ENCODE results near the gene TP63.

The TP63 gene

DNA sequence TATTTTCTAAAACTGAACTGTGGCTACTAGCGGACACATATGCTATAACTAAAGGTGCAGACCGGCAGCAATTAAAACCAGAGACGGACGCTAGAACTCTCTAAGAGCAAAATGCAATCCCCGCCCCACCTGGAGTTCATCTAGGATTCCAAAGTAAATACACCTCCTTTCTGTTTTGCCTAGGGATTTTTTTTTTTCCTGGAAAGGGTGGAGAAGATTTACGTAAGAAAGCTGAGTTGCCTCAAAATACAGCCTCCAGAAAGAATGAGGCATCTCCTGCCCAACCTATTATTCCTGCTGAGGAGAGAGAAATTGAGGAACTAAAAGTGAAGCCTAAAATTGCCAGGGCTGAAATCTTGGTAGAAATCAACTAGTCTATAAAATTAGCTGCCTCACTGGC lies 150.2 kb downstream of the TP63 start:
- DNase-seq = no peak

DNA sequence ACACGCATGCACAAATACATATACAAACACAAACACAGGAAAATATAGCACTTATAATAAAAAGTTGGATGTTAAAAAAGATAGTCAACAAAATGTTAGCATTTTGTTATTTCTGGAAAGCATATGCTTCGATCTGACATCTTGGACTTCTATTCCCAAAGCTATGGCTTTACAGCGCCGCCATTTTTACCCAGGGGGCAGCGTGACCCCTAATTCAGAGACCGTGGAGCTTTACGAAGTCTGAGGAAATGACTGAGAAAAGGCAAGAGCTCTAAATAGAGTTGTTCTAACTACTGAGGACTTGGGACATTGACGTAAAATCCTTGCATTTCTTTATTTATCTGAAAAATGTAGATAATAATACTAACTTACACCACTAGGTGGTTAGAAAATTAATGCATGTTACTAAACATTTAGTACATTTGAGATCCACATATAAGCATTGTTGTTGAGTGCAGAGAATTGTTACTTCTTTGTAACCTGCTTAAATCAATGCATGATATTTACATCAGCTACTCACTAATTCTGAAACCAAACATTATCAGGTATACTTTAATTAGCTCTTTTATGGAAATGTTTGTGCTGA lies 155.4 kb downstream of the TP63 start:
- DNase-seq = no peak

- no peak for DNase-seq
These were observed 156.0 kb downstream of the TP63 start for GRCh38 chr3:189787191-189787590.

DNA sequence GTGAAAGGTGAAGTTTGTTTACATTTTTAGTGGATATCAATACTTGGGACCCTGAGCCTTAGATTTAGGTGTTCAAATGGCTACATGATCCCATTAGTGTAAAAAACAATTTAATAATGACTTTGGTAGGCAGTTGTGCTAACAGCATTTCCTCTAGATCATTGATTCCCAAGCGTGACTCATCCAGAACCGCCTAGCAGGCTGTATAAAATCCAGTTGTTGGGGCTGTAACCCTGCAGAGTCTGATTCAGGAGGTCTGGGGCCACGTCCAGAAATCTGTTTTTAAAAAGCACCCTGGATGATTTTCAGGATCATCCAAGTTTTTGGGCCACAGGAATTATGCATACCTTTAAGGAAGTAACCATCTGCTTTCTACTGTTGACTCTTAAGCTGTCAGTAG lies 156.4 kb downstream of the TP63 start:
- DNase-seq = no peak

DNA sequence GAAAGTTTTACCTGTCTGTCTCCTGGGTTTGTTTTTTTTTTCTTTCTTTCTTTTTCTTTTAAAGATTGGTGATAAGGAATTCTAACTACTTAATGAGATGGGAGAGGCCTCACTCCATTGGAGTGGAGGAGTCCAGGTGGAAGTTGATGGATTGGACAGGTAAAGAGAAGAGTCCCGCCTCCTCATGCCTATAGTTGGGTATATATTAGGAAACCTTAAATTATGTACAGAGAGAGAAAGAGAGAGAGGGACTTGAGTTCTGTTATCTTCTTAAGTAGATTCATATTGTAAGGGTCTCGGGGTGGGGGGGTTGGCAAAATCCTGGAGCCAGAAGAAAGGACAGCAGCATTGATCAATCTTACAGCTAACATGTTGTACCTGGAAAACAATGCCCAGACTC lies 158.2 kb downstream of the TP63 start:
- no peak for DNase-seq

DNA sequence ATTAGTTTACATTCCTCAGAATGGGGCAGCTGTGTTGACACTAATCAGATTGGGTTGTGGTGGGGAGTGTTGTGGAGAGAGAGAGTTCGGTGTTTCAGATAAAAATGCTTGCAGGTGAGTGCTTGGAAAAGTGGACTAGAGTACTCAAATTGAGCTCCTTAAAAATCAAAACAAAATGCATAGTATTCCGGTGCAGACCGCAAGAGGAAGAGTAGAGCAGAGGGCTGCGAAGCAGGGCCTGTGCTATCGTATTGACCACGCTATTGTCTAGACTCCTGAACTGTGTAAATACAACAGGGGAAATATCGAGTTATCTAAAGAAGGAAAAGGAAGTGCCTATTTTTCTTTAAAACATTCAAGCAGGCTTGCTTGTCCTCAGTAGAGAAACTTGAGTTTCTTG lies 159.5 kb downstream of the TP63 start:
- DNase-seq = no peak

DNA sequence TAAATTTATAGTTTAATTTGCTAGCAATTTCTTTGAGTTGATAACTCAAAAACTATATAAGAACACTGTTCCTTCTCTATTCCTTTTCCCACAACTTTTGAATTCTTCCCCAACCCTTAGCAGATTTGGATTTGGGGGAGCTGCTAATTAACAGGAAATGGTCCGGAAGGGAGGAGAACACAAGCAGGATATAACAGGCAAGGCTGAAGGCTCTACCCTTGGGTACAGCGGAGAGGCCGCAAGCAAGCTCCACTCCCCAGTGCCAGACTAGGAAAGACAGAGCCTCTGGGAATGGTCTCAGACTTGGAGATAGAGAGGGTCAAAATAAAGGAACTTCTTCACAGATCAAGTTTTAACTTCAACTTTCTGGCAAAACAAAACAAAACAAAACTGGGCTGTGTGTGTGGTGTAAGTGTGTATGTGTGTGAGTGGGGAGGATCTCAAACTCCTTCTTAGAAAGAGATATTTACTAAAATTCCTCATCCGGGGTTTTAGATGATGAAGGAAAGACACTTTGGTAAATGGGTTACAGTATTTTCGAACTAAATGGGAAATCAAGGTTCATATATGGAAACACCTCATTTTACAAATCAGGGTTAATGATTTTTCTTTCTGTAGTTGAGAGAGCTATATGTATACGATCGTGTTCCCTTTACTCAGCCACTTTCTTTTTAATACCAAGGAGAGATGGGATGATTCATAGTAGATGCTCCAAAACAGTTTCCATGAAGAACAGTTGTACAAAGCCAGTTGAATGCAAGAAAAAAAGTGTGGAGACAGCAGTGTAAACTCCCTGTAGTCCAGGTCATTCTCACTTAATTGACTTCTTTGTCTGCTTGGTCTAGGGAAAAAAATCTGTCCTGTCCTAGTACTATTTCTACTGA lies 161.1 kb downstream of the TP63 start:
- DNase-seq = no peak

GRCh38 chr3:189794518-189794917 lies 163.3 kb downstream of the TP63 start:
- DNase-seq = no peak

DNA sequence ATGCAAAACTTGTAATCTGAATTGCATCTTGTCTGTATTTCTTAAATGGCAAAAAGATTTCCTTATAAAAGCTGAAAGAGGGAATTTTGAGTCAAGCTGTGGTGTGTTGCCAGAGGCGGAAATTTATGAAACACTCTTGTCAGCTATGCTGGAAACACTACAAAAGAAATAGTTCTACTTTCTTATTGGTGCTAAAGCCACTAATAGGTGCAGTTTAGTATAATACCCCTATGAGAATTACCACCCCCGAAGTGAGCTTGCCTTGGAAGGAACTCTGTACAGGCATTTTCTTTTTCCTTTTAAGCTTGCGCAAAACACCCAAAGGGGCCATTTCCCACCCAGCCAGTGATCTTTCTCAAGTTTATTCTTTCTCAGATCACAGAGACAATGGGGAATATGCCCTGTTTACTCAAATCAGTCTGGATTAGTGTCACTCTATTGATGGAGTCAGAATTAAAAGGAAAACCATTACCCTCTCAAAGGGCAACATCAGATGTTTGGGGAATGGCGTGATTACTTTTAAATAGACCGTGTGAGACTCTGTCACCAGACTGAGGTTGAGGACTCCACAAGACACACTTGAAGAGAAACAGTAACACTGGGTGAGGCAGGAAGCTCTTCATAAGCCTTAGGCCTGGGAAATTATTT lies 166.0 kb downstream of the TP63 start:
- DNase-seq = no peak

- no peak for DNase-seq
These were observed 168.2 kb downstream of the TP63 start for GRCh38 chr3:189799366-189799765.

GRCh38 chr3:189800436-189800835 lies 169.2 kb downstream of the TP63 start:
- DNase-seq = no peak

DNA sequence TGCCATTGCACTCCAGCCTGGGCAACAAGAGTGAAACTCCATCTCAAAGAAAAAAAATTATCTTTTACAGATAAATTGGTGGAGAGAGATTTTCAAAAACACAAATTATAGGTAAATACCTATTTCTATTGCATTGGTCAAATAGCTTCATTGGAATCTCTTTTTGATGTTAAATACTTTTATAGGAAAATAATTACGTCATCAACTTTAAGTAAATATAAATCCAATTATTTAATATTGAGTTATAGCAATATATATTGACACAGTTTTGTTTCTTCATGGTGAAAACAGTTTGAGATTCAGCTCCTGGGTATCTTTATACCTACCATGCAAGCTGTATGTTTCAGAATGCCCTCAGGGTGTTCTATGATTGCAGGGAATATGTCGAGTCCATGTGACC lies 172.1 kb downstream of the TP63 start:
- no peak for DNase-seq

DNA sequence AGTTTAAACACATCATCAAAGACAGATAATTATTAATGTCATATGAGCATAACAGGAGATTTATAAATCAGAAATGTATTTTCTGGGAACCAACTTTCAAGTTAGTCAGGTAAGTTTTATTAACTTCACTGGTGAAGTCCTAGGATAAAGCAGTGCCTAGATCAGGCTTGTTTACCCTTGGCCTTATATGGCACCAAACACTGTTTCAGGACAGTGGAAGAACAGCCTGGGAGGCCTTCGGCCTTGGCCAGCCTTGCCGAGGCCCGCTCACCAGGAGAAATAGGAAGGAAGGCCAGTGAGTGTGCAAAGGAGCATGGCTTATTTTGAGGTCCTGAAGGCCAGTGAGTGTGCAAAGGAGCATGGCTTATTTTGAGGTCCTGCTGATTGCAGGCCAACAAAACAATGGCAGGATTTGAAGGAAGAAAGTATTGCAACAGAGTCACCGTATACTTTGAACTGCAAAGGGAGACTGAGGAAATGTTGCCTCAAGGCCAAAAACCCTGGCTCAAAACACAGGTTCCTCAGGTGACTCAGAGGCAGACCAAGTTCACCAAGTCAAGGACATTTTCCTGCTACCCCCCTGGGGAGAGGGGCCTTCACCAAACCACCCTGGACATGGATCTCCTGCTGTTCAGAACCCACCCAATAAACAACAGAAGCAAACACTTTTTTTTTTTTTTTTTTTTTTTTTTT lies 174.3 kb downstream of the TP63 start:
- no peak for DNase-seq

GRCh38 chr3:189806171-189806951 lies 175.2 kb downstream of the TP63 start:
- DNase-seq = no peak

- DNase-seq = no peak
These were observed 177.2 kb downstream of the TP63 start for GRCh38 chr3:189808246-189809007.

DNA sequence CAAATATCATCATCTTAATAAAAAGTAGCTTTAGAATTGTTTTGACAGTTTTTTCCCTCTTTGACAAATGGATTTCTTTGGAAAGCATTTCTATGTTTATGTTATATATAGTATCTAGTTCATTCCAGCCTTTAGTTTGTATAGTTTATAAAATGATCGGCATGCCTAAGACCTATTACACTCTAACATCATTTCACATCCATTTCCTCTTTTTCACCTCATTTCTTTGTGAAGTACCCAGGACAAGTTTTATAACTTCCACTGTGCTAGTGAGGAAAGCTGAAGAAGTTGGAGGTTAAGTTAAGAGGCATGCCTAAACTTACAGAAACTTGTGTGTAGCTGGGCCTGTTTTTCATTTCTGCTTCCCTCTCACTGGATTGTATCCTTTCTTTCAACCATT lies 178.4 kb downstream of the TP63 start:
- no peak for DNase-seq

- no peak for DNase-seq
These were observed 181.7 kb downstream of the TP63 start for GRCh38 chr3:189812806-189813465.

GRCh38 chr3:189813647-189814240 lies 182.6 kb downstream of the TP63 start:
- DNase-seq = no peak

GRCh38 chr3:189820365-189820720 lies 189.2 kb downstream of the TP63 start:
- DNase-seq = no peak

DNA sequence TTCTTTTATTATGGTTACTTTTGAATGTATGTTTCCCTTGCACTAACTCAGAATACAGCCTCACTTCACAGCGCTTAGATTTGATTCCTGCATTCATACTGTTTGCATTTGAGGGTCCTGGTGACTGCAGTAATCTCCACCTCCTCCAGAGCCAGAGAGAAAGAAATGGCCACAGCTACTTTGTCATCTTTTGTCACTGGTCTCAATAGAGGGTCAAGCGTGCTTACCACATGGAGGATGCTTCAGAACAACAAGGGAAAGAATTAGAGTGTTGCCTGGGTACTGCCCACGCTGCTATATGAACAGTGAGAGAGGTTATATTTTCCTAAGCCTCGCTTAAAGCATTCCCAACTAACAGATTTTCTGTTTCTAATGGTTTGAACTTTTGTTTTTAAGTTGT lies 190.1 kb downstream of the TP63 start:
- DNase-seq = no peak

DNA sequence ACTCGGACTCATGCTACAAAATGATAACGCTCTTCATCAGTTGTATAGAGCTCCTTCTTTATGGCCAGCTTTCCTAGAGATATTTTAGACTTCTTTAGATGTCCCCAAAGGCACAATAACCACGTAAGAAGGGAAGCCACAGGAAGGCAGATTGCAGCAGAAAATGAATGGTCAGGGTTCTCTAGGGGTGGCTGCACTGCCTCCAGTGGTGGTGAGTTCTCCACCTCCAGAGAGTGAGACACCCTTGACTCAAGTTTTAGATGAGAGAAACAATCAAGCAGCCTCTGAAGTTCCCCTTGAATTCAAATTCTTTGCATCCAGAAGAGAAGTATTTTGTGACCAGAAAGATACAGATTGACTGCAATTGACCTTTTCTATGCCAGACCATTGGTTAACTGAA lies 191.5 kb downstream of the TP63 start:
- no peak for DNase-seq
